GM23338 (cell line): ENCODE measurements around the gene CLDN6. TPM values are rescaled to one million over a fixed set of nuclear protein-coding genes. Genes with fewer than 3 reads are reported as not detected.
A peak's percentile ranks its signal among the peaks of the same experiment; 100 is the strongest.

ENCODE experiments used
- ATAC-seq: fragments of 200-7000 bp; cut with Tn5 transposase; 3 replicates; pipeline ENCODE4 v1.9.1; 2020
- DNase-seq: peaks from one replicate; pipeline ENCODE4 v3.0.0-alpha.2; 2015; ENCODE audit warnings: low spot score
- H2AFZ ChIP-seq: fragments of 200-600 bp; sonication (generic); 2 replicates; pipeline ENCODE4 v1.8.0; 2016; ENCODE audit warnings: antibody characterized with exemption, mild to moderate bottlenecking, moderate library complexity
- H3F3A ChIP-seq: fragments of 200-600 bp; sonication (generic); replicated peaks from 2 replicates; pipeline ENCODE4 v1.8.0; 2017; ENCODE audit warnings: antibody characterized with exemption, mixed run types, low read depth
- H3K27ac ChIP-seq: fragments of 200-600 bp; sonication (generic); 2 replicates; pipeline ENCODE4 v1.6.1; 2016; ENCODE audit warnings: low read depth
- H3K27me3 ChIP-seq: fragments of 200-600 bp; sonication (generic); 2 replicates; pipeline ENCODE4 v1.8.0; 2016; ENCODE audit warnings: mild to moderate bottlenecking, mixed run types, moderate library complexity; ENCODE audit not compliant: insufficient read depth
- H3K36me3 ChIP-seq: fragments of 200-600 bp; sonication (generic); 2 replicates; pipeline ENCODE4 v1.8.0; 2016; ENCODE audit warnings: mild to moderate bottlenecking; ENCODE audit not compliant: insufficient read depth
- H3K4me1 ChIP-seq: fragments of 200-600 bp; sonication (generic); 2 replicates; pipeline ENCODE4 v1.8.0; 2016; ENCODE audit warnings: mild to moderate bottlenecking, moderate library complexity; ENCODE audit not compliant: insufficient read depth
- H3K4me2 ChIP-seq: fragments of 200-600 bp; sonication (generic); 2 replicates; pipeline ENCODE4 v1.7.1; 2017; ENCODE audit warnings: mixed run types
- H3K4me3 ChIP-seq: fragments of 200-600 bp; sonication (generic); 2 replicates; pipeline ENCODE4 v1.6.1; 2016; ENCODE audit warnings: mixed run types
- H3K79me2 ChIP-seq: fragments of 200-600 bp; sonication (generic); replicated peaks from 2 replicates; pipeline ENCODE4 v1.8.0; 2017; ENCODE audit warnings: mild to moderate bottlenecking; ENCODE audit not compliant: insufficient read depth
- H3K9me2 ChIP-seq: fragments of 200-600 bp; sonication (generic); 2 replicates; pipeline ENCODE4 v1.8.0; 2017; ENCODE audit not compliant: insufficient read depth
- H4K20me1 ChIP-seq: fragments of 200-600 bp; sonication (generic); replicated peaks from 2 replicates; pipeline ENCODE4 v1.8.0; 2017; ENCODE audit warnings: mild to moderate bottlenecking; ENCODE audit not compliant: insufficient read depth
- H3K27ac Mint-ChIP-seq: 2 replicates; pipeline ENCODE4 v1.8.0; 2020; ENCODE audit warnings: inconsistent platforms, mild to moderate bottlenecking, moderate library complexity, mixed read lengths
- H3K27me3 Mint-ChIP-seq: 3 replicates; pipeline ENCODE4 v1.8.0; 2022; ENCODE audit warnings: low read depth, mild to moderate bottlenecking, moderate library complexity, mixed read lengths, inconsistent platforms; ENCODE audit not compliant: insufficient read depth, poor library complexity
- H3K36me3 Mint-ChIP-seq: 3 replicates; pipeline ENCODE4 v1.8.0; 2021; ENCODE audit warnings: low read depth, mild to moderate bottlenecking, inconsistent platforms, moderate library complexity, mixed read lengths
- H3K4me1 Mint-ChIP-seq: 3 replicates; pipeline ENCODE4 v1.8.0; 2020; ENCODE audit warnings: mild to moderate bottlenecking, inconsistent platforms, mixed read lengths
- H3K4me3 Mint-ChIP-seq: 3 replicates; pipeline ENCODE4 v1.8.0; 2021; ENCODE audit warnings: moderate library complexity, mild to moderate bottlenecking, inconsistent platforms, mixed read lengths
- H3K9me3 Mint-ChIP-seq: 3 replicates; pipeline ENCODE4 v1.8.0; 2020; ENCODE audit warnings: moderate library complexity, mild to moderate bottlenecking, inconsistent platforms, mixed read lengths
- CREB1 ChIP-seq: fragments of 250-450 bp; sonication (Bioruptor Pico); IDR thresholded peaks from 2 replicates; pipeline ENCODE4 v1.5.0; 2020; ENCODE audit warnings: low read depth, mild to moderate bottlenecking, moderate library complexity
- CTCF ChIP-seq, 2 experiments: fragments of 200-600 bp in 1 of 2; sonication (generic) in 1 of 2; conservative IDR thresholded peaks; 2 replicates each; pipeline versions ENCODE4 v1.5.1 to v1.6.1; 2016 to 2017; ENCODE audit warnings: antibody characterized with exemption in 2 of 2, low read depth in 2 of 2, mild to moderate bottlenecking in 2 of 2, moderate library complexity in 1 of 2
- NANOG ChIP-seq: IDR thresholded peaks from 2 replicates; pipeline ENCODE4 v1.6.1; 2016; ENCODE audit warnings: antibody characterized with exemption, borderline replicate concordance
- POLR2AphosphoS5 ChIP-seq: IDR thresholded peaks from 2 replicates; pipeline ENCODE4 v1.6.1; 2016; ENCODE audit warnings: antibody characterized with exemption, low read depth
- REST ChIP-seq: IDR thresholded peaks from one replicate; pipeline ENCODE4 v1.6.1; 2018; ENCODE audit warnings: antibody characterized with exemption; ENCODE audit not compliant: unreplicated experiment
- STAT1 ChIP-seq: IDR thresholded peaks from one replicate; pipeline ENCODE4 v1.6.1; 2016; ENCODE audit warnings: antibody characterized with exemption; ENCODE audit not compliant: unreplicated experiment
- ZNF331 ChIP-seq: fragments of 250-450 bp; sonication (Bioruptor Pico); IDR thresholded peaks from 2 replicates; pipeline ENCODE4 v1.5.0; 2020; ENCODE audit warnings: low read depth, mild to moderate bottlenecking, moderate library complexity
- ZNF462 ChIP-seq: fragments of 250-450 bp; sonication (Bioruptor Pico); IDR thresholded peaks from 2 replicates; pipeline ENCODE4 v1.5.0; 2020; ENCODE audit warnings: mild to moderate bottlenecking, moderate library complexity
- polyA plus RNA-seq: library from polyadenylated mRNA; unstranded; fragments of >200 nt; fragmentation: Nextera tagmentation; extraction: Ambion mirVana; gene quantifications from 2 replicates; pipeline ENCODE4 v1.2.1, GENCODE V29; 2016
- total RNA-seq: library from RNA; depleted of rRNA; stranded (reverse); fragments of >200 nt; shearing (Covaris generic); gene quantifications from 2 replicates; pipeline ENCODE4 v1.2.3, GENCODE V29; 2014

Gene CLDN6
- total and polyA plus RNA-seq, 2 experiments from 2014 or later = 537 to 1,028 TPM

GRCh38 chr16:3027983-3028715 is 10.2 kb upstream of the CLDN6 start:
- H4K20me1 ChIP-seq = peaks cover 21% of the 10 kb centered on the region
- peaks cover 16% of the 10 kb centered on the region for H3K27me3 ChIP-seq
- Mint-ChIP-seq H3K4me3 (peak overlapping the region; percentile 34; the same call in 2 of the 3 replicates), H3K9me3 (no peaks in the 10 kb centered on the region; the same call in 1 of the 3 replicates), H3K27ac (no peak overlapping the region), H3K27me3 (peaks cover 33% of the 10 kb centered on the region), H3K4me1 (peaks cover 29% of the 10 kb centered on the region), H3K36me3 (peaks cover 46% of the 10 kb centered on the region)
- no peaks in the 10 kb centered on the region for H3K36me3 ChIP-seq
- H3K4me1 ChIP-seq = peaks cover 27% of the 10 kb centered on the region
- peak; percentile 29; the same call in 1 of the 2 replicates for TF ChIP-seq CREB1
- peak; percentile 55 to 95 for TF ChIP-seq CTCF (conservative IDR thresholded peaks at IDR 0.05; ENCODE audit: low read depth in 2 of 2)
- no peak for TF ChIP-seq STAT1
- TF ChIP-seq POLR2AphosphoS5 = peak; percentile 82
- TF ChIP-seq NANOG = no peak
- DNase-seq (peak; percentile 92), ATAC-seq (peak; percentile 54)
- H3K27ac ChIP-seq = peak overlapping the region; percentile 84; the same call in 1 of the 2 replicates
- no peak overlapping the region for H2AFZ ChIP-seq
- no peaks in the 10 kb centered on the region; the same call in 1 of the 2 replicates for H3K79me2 ChIP-seq
- H3K4me2 ChIP-seq = peak overlapping the region; percentile 77
- H3K4me3 ChIP-seq = peak overlapping the region; percentile 51
- peaks cover 48% of the 10 kb centered on the region for H3F3A ChIP-seq
- no peaks in the 10 kb centered on the region for H3K9me2 ChIP-seq

- H3K9me3 Mint-ChIP-seq = no peaks in the 10 kb centered on the region; the same call in 1 of the 3 replicates
- TF ChIP-seq NANOG (no peak), REST (no peak), STAT1 (no peak), ZNF331 (no peak), ZNF462 (no peak)
Observed at GRCh38 chr16:3027489-3027795, 9.5 kb upstream of the CLDN6 start.

More at GRCh38 chr16:3027489-3027795, 9.5 kb upstream of the CLDN6 start:
- Mint-ChIP-seq H3K36me3 (peaks cover 45% of the 10 kb centered on the region), H3K27ac (no peak overlapping the region), H3K4me3 (peak overlapping the region; percentile 34; the same call in 1 of the 3 replicates), H3K27me3 (peaks cover 36% of the 10 kb centered on the region), H3K4me1 (peaks cover 33% of the 10 kb centered on the region)
- ATAC-seq (no peak), DNase-seq (no peak)
- peaks cover 16% of the 10 kb centered on the region for H3K27me3 ChIP-seq
- H3K4me3 ChIP-seq = peak overlapping the region; percentile 51
- peaks cover 54% of the 10 kb centered on the region for H3F3A ChIP-seq
- H3K9me2 ChIP-seq = no peaks in the 10 kb centered on the region
- H3K79me2 ChIP-seq = peaks cover 6% of the 10 kb centered on the region; the same call in 1 of the 2 replicates
- peaks cover 34% of the 10 kb centered on the region for H3K4me1 ChIP-seq
- peaks cover 27% of the 10 kb centered on the region for H4K20me1 ChIP-seq
- no peaks in the 10 kb centered on the region for H3K36me3 ChIP-seq
- 0 out of 2 replicates have a peak overlapping the region, but pooled peaks have one; percentile 84 for H3K27ac ChIP-seq
- H3K4me2 ChIP-seq = peak overlapping the region; percentile 77
- H2AFZ ChIP-seq = no peak overlapping the region
